GM21515 (cell line): ENCODE results near the gene ACOT6.
"Not testable (repeated sequence)": the region's sequence is repeated elsewhere in the genome, so short reads cannot be mapped to it uniquely, and the experiment has no call there.

Experiments used
- ATAC-seq: cut with Tn5 transposase; IDR thresholded peaks from one replicate; pipeline ENCODE4 v1.9.1; 2021; ENCODE audit not compliant: unreplicated experiment

The ACOT6 gene, protein sequence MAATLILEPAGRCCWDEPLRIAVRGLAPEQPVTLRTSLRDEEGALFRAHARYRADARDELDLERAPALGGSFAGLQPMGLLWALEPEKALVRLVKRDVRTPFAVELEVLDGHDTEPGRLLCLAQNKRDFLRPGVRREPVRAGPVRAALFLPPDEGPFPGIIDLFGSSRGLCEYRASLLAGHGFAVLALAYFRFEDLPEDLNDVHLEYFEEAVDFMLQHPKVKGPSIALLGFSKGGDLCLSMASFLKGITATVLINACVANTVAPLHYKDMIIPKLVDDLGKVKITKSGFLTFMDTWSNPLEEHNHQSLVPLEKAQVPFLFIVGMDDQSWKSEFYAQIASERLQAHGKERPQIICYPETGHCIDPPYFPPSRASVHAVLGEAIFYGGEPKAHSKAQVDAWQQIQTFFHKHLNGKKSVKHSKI

DNA sequence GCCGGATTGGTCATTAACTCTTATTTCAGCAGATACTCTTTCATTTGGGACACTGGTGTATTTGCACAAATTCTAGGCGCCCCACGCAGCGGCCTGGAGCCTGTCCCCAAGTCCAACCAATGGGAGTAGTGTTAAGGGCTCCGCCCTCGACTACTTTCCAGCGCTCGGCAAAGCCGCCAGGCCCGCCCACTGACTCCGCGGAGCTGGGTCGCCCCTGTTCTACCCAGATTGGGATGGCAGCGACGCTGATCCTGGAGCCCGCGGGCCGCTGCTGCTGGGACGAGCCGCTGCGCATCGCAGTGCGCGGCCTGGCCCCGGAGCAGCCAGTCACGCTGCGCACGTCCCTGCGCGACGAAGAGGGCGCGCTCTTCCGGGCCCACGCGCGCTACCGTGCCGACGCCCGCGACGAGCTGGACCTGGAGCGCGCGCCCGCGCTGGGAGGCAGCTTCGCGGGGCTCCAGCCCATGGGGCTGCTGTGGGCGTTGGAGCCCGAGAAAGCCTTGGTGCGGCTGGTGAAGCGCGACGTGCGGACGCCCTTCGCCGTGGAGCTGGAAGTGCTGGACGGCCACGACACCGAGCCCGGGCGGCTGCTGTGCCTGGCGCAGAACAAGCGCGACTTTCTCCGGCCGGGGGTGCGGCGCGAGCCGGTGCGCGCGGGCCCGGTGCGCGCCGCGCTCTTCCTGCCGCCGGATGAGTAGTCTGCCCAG is at the start of gene ACOT6:
ACOT6 (plus strand) TSS at position 179 of the 707 bp plus-strand sequence; CDS start at position 234, 55 bp downstream.
- ATAC-seq = peak; percentile 55

DNA sequence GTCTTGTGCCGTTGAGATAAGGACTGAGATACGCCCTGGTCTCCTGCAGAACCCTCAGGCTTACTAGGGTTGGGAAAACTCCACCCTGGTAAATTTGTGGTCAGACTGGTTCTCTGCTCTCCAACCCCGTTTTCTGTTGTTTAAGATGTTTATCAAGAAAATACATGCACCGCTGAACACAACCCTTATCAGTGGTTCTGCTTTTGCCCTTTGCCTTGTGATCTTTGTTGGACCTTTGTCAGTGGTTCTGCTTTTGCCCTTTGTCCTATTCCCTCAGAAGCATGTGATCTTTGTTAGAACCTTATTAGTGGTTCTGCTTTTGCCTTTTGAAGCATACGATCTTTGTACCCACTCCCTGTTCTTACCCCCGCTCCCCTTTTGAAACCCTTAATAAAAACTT is 49.6 kb upstream of the ACOT6 start:
- not testable (repeated sequence) for ATAC-seq

DNA sequence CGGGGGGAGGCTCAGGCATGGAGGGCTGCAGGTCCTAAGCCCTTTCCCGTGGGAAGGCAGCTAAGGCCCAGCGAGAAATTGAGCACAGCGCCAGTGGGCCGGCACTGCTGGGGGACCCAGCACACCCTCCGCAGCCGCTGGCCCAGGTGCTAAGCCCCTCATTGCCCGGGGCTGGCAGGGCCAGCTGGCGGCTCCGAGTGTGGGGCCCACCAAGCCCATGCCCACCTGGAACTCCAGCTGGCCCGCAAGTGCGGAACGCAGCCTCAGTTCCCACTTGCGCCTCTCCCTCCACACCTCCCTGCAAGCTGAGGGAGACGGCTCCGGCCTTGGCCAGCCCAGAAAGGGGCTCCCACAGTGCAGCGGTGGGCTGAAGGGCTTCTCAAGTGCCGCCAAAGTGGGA is 45.9 kb upstream of the ACOT6 start:
- ATAC-seq = not testable (repeated sequence)

DNA sequence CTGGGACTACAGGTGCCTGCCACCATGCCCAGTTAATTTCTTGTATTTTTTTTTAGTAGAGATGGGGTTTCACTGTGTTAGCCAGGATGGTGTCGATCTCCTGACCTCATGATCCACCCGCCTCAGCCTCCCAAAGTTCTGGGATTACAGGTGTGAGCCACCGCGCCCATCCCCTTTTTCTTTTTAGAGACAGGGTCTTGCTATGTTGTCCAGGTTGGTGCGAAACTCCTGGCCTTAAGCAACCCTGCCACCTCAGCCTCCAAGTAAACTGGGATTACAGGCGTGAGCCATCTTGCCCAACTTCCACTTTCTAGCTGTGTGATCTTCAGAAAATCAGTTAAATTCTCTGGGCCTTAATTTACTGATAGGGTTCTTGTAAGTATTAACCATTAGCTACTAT is 45.4 kb upstream of the ACOT6 start:
- not testable (repeated sequence) for ATAC-seq

DNA sequence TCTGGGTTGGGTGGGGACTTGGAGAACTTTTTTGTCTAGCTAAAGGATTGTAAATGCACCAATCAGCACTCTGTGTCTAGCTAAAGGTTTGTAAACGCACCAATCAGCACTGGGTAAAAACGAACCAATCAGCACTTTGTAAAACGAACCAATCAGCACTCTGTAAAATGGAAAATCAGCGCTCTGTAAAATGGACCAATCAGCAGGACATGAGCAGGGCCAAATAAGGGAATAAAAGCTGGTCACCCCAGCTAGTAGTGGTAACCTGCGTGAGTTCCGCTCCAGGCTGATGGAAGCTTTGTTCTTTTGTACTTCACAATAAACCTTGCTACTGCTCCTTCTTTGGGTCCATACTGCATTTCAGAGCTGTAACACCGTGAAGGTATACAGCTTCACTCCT is 45.0 kb upstream of the ACOT6 start:
- no peak for ATAC-seq

DNA sequence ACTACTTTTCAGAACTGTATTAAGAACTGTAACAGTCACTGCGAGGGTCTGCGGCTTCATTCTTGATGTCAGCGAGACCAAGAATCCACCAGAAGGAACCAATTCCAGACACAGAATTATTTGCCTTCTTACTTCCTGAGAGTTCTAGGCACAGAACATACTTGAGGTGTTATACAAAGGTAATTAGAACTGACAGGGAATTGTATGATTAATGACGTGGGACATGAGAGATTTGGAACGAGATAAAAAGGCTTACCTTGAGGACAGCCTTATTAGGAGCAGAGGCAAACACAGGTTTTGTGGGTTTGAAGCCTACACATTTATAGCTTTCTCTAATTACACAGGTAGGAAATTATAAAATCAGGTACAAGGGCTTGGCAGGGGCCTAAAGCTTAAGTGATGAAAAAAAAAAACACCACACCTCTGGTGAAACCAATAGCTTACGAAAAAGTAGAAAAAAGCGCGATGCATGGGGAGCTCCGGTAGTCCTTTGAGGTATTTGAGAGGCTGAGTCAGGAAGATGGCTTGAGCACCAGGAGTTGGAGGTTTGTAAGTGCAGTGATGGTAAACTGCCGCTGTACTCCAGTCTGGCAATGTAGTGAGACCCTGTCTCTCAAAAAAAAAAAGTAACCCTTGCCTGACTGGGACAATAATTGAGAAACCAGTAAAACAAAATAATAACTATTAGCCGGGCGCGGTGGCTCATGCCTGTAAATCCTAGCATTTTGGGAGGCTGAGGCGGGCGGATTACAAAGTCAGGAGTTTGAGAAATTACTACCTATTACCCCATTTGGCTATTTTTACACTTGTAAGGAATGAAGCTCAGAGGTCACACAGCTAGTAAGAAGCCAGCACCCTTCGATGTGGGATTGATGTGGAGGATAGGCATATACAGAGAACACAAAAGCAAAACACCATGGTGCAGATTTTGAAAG is 44.1 kb upstream of the ACOT6 start:
- no peak for ATAC-seq

GRCh38 chr14:73568886-73569184 is 43.5 kb upstream of the ACOT6 start:
- ATAC-seq = not testable (repeated sequence)

DNA sequence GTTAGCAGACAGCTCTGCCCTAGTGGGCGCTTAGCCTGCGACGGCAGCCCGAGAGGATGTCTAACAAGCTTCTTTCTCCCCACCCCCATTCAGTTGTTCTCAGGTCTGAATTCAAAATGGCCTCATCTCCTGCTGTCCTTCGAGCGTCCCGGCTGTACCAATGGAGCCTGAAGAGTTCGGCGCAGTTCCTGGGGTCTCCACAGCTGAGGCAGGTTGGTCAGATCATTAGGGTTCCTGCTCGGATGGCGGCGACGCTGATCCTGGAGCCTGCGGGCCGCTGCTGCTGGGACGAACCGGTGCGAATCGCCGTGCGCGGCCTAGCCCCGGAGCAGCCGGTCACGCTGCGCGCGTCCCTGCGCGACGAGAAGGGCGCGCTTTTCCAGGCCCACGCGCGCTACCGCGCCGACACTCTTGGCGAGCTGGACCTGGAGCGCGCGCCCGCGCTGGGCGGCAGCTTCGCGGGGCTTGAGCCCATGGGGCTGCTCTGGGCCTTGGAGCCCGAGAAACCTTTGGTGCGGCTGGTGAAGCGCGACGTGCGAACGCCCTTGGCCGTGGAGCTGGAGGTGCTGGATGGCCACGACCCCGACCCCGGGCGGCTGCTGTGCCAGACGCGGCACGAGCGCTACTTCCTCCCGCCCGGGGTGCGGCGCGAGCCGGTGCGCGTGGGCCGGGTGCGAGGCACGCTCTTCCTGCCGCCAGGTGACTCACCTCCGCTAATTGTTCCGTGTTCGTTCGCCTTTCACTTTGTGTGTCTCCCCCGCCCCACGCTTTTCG is 42.9 kb upstream of the ACOT6 start, which contains the start of gene ACOT2:
ACOT2 (plus strand) TSS at position 29 of the 774 bp plus-strand sequence; CDS start at position 57, 28 bp downstream.
- ATAC-seq = peak; percentile 54

DNA sequence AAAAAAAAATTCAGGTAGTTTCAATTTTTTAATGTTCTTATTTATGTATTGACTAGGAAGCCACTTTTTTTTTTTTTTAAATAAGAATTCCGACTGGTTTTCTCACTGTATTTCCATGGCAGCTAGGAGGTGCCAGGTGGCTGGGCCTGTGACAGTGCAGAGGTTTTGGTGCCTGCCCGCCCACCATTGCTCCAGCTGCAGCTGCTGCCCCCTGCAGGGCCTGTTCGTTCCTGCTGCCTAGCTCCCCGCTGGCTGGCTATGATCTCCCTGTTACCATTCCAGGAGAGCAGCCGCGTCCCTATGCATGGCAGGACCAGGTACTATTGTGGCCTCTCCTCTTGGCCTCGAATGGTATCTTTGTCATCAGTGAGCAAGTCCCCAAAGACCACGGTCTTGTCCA is 41.4 kb upstream of the ACOT6 start:
- ATAC-seq = not testable (repeated sequence)

- not testable (repeated sequence) for ATAC-seq
These were observed 39.3 kb upstream of the ACOT6 start for GRCh38 chr14:73573034-73573433.

DNA sequence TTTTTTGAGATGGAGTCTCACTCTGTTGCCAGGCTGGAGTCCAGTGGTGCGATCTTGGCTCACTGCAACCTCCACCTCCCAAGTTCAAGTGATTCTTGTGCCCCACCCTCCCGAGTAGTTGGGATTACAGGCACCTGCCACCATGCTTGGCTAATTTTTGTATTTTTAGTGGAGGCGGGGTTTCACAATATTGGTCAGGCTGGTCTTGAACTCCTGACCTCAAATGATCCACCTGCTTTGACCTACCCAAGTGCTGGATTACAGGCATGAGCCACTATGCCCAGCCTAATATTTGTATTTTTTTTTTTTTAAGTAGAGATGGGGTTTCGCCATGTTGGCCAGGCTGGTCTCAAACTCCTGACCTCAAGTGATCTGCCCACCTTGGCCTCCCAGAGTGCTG is 38.6 kb upstream of the ACOT6 start:
- not testable (repeated sequence) for ATAC-seq

DNA sequence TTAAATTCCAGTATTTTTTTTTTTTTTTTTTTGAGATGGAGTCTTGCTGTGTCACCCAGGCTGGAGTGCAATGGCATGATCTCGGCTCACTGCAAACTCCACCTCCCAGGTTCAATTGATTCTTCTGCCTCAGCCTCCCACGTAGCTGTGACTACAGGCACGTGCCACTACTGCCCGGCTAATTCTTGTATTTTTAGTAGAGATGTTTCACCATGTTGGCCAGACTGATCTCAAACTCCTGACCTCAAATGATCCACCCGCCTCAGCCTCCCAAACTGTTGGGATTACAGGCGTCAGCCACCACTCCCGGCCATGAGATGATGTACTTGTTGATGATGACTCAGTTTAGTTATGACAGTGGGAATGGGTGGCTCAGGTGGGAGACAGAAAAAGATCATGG is 38.1 kb upstream of the ACOT6 start:
- not testable (repeated sequence) for ATAC-seq

GRCh38 chr14:73576391-73576790 is 35.9 kb upstream of the ACOT6 start:
- no peak for ATAC-seq

DNA sequence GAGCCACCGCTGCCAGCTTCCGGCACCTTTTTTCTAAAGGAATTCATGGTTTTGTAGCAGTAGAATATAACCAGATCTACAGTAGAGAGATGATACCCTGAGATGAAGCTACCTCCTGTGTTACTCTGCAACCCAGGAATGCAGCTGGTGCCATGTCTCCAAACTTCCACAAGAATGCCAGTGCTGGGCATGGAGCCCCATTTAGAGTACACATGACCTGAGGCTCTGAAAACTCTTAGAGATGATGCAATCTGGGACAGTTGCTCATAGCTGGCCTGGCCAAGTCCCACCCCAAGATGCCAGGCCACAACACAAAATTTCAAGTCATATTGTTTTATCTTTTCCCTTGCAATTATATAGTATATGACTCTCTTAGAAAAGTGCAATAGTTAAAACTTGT is 35.1 kb upstream of the ACOT6 start:
- not testable (repeated sequence) for ATAC-seq

- not testable (repeated sequence) for ATAC-seq
These were observed 30.0 kb upstream of the ACOT6 start for GRCh38 chr14:73582102-73582979.

GRCh38 chr14:73588695-73589094 is 23.6 kb upstream of the ACOT6 start:
- no peak for ATAC-seq

DNA sequence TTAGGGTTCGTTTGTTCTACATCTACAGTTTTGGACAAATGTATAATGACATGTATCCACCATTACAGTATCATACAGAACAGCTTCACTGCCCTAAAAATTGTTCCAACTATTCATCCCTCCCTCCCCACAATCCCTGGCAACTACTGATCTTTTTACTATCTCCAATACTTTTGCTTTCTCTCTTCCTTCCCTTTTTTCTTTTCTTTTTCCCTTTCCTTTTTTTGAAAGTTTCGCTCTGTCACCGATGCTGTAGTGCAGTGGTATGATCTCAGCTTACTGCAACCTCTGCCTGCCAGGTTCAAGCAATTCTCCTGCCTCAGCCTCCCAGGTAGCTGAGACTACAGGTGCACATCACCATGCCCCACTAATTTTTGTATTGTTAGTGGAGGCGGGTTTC is 23.2 kb upstream of the ACOT6 start:
- no peak for ATAC-seq

- not testable (repeated sequence) for ATAC-seq
These were observed 21.7 kb upstream of the ACOT6 start for GRCh38 chr14:73590673-73591004.

DNA sequence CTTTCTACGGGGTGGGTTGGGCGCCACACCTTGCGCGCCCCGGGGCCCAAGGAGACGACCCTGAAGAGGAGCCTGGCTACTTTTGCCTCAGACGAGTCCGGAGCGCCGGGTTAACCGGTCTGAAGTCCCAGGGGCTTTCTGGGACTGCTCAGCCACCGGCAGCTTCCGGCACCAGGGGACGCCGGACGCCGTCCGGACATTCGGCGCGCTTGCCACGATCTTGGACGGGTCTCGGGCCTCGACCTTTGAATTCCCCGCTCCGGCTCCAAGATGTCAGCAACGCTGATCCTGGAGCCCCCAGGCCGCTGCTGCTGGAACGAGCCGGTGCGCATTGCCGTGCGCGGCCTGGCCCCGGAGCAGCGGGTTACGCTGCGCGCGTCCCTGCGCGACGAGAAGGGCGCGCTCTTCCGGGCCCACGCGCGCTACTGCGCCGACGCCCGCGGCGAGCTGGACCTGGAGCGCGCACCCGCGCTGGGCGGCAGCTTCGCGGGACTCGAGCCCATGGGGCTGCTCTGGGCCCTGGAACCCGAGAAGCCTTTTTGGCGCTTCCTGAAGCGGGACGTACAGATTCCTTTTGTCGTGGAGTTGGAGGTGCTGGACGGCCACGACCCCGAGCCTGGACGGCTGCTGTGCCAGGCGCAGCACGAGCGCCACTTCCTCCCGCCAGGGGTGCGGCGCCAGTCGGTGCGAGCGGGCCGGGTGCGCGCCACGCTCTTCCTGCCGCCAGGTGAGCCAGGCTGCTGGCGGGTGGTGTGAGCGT is 20.4 kb upstream of the ACOT6 start, which contains the start of gene ACOT4:
ACOT4 (plus strand) TSS at position 184 of the 760 bp plus-strand sequence; CDS start at position 271, 87 bp downstream.
- no peak for ATAC-seq
